Fibroblast of pulmonary artery (primary cell): ENCODE measurements around the gene JAKMIP2.

ENCODE experiments used
- DNase-seq: peaks from one replicate; pipeline ENCODE4 v3.0.0-alpha.2; 2010; ENCODE audit warnings: low read depth
- H3K4me3 ChIP-seq: replicated peaks from 2 replicates; pipeline ENCODE4 v1.5.1; 2011; ENCODE audit warnings: low read depth, mild to moderate bottlenecking, control low read depth, low read length, moderate library complexity
- CTCF ChIP-seq: IDR thresholded peaks from 2 replicates; pipeline ENCODE4 v1.5.1; 2011; ENCODE audit warnings: mild to moderate bottlenecking, control low read depth, low read length, inconsistent platforms; ENCODE audit errors: missing control alignments

JAKMIP2 gene

DNA sequence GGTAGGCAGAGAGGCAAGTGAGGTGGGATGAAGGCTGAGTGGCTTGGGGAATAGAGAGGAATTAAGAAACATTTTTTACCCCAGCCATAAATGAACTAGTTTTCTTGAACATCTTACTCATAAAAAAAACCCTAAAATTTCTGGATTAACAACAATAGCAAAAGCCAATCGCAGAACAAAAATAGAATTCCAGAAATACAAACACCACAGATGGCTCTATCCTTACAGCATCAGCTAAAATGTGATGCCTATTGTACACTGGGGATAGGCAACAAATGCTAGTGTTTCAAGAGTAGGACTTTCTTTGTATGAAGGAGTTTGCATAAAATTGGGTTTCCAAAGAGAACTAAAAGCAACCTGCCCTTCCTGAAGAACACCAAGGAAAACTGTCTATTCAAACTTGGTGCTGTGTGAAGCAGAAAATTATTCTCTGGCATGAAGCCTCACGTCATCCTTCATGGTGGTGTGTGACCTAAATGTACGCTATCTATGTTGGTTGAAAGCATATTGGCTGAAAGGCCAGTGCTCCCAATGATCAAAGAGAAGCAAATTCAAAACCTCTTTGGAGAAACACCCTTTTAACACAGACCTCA is 82.9 kb downstream of the JAKMIP2 start:
- H3K4me3 ChIP-seq, result no peak overlapping the region
- TF ChIP-seq CTCF, result no peak
- DNase-seq, result no peak

- no peak overlapping the region for H3K4me3 ChIP-seq
- TF ChIP-seq CTCF, result no peak
Measured at GRCh38 chr5:147697380-147697779, 85.1 kb downstream of the JAKMIP2 start.

DNA sequence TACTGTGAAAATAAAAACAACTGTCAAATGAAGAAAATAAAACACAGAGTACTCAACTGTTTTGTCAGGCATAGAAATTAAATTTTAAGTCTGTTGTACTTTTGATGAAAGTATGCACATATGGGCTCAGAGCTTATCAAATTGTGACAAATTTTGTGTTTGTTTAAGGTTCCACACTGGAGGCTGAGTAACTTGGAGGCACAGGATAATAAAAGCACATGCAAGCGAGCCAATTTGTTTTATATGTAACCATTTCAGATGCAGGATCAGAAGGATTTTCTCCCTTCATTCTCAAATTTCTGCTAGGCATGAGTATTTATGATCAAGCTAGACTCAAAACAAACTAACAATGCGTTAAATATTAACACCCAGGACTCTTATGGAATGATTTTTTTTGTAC is 87.8 kb downstream of the JAKMIP2 start:
- no peak overlapping the region for H3K4me3 ChIP-seq
- no peak for TF ChIP-seq CTCF
- DNase-seq, result no peak

More at GRCh38 chr5:147697380-147697779, 85.1 kb downstream of the JAKMIP2 start:
- no peak for DNase-seq

GRCh38 chr5:147693233-147693632 is 89.3 kb downstream of the JAKMIP2 start:
- DNase-seq, result no peak
- TF ChIP-seq CTCF, result no peak
- H3K4me3 ChIP-seq, result no peak overlapping the region

- no peak for TF ChIP-seq CTCF
- no peak overlapping the region for H3K4me3 ChIP-seq
- no peak for DNase-seq
Measured at GRCh38 chr5:147691130-147691529, 91.4 kb downstream of the JAKMIP2 start.

DNA sequence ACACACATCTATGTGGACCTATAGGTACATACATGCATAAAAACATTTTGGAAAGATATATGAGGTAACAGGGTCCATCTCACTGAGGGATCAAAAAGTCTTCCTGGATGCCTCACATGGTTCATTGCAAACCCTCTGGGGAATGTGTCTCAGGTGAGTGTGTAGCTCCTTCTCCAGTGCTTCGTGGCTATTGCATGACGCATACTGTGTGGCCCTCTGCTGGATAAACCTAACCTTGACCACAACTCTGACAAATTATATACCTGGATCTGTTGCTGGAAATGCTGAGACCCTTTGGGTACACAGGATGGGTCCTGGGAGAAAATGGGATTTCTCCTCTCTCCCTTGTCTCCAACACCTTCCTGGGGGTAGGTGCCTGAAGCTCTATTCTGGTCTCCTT is 91.9 kb downstream of the JAKMIP2 start:
- no peak for TF ChIP-seq CTCF
- DNase-seq, result no peak
- no peak overlapping the region for H3K4me3 ChIP-seq

DNA sequence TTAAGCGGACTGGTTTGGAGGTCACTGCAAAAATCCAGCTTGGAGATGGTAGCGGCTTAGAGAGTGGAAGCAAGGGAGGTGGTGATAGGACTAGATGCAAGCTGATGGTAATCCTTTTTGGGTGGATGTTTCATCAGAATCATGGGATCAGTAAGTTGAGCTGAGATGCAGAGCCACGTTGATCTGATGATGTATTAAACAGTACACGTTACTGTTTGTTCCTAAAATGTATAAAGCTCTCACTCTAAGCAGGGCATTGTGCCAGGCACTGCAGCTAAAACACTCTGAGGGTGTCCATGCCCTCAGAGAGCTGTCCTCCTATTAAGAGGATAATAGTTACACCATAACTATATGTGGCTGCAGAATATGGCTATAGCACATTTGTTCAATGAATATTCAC is 93.1 kb downstream of the JAKMIP2 start:
- no peak overlapping the region for H3K4me3 ChIP-seq
- no peak for DNase-seq
- TF ChIP-seq CTCF, result no peak
